ENCODE measurements around the gene QRFP.
"Not testable (repeated sequence)": the region's sequence is repeated elsewhere in the genome, so short reads cannot be mapped to it uniquely, and the experiment has no call there.

QRFP gene

GRCh38 chr9:130870491-130871381 lies 25.9 kb downstream of the QRFP start:
- FAIRE-seq: no peak

- FAIRE-seq: no peak
These were observed 27.4 kb downstream of the QRFP start for GRCh38 chr9:130869250-130869649.

GRCh38 chr9:130868230-130868629 lies 28.4 kb downstream of the QRFP start:
- FAIRE-seq: no peak

GRCh38 chr9:130867556-130867955 lies 29.1 kb downstream of the QRFP start:
- FAIRE-seq: no peak

- FAIRE-seq: no peak
These were observed 30.1 kb downstream of the QRFP start for GRCh38 chr9:130866474-130866965.

- FAIRE-seq: no peak
These were observed 30.7 kb downstream of the QRFP start for GRCh38 chr9:130865921-130866320.

GRCh38 chr9:130864541-130864940 lies 32.1 kb downstream of the QRFP start:
- FAIRE-seq: no peak

- FAIRE-seq: no peak
These were observed 33.9 kb downstream of the QRFP start for GRCh38 chr9:130862747-130863146.

- no peak for FAIRE-seq
These were observed 34.4 kb downstream of the QRFP start for GRCh38 chr9:130862217-130862616.

GRCh38 chr9:130861372-130862180 lies 35.0 kb downstream of the QRFP start:
- FAIRE-seq: no peak

- FAIRE-seq: no peak
These were observed 35.9 kb downstream of the QRFP start for GRCh38 chr9:130860458-130861316.

- no peak for FAIRE-seq
These were observed 37.6 kb downstream of the QRFP start for GRCh38 chr9:130858739-130859705.

- FAIRE-seq: no peak
These were observed 38.5 kb downstream of the QRFP start for GRCh38 chr9:130857864-130858738.

GRCh38 chr9:130856474-130856873 lies 40.1 kb downstream of the QRFP start:
- no peak for FAIRE-seq

- FAIRE-seq: no peak
These were observed 41.8 kb downstream of the QRFP start for GRCh38 chr9:130854835-130855234.

- FAIRE-seq: no peak
These were observed 42.5 kb downstream of the QRFP start for GRCh38 chr9:130854092-130854491.

GRCh38 chr9:130852801-130853200 lies 43.8 kb downstream of the QRFP start:
- no peak for FAIRE-seq

- no peak for FAIRE-seq
These were observed 47.3 kb downstream of the QRFP start for GRCh38 chr9:130849356-130849755.

- FAIRE-seq: not testable (repeated sequence)
These were observed 48.1 kb downstream of the QRFP start for GRCh38 chr9:130848514-130848913.

All from colon (tissue), 2 donors.